ENCODE results near the gene CCR4.

CCR4 gene

DNA sequence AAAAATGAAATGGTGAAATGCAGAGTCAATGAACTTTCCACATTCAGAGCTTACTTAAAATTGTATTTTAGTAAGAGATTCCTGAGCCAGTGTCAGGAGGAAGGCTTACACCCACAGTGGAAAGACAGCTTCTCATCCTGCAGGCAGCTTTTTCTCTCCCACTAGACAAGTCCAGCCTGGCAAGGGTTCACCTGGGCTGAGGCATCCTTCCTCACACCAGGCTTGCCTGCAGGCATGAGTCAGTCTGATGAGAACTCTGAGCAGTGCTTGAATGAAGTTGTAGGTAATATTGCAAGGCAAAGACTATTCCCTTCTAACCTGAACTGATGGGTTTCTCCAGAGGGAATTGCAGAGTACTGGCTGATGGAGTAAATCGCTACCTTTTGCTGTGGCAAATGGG is 3.1 kb downstream of the CCR4 start:
- DNase-seq (ENCODE audit: low read depth): no peak
- TF ChIP-seq, protein P1, sequence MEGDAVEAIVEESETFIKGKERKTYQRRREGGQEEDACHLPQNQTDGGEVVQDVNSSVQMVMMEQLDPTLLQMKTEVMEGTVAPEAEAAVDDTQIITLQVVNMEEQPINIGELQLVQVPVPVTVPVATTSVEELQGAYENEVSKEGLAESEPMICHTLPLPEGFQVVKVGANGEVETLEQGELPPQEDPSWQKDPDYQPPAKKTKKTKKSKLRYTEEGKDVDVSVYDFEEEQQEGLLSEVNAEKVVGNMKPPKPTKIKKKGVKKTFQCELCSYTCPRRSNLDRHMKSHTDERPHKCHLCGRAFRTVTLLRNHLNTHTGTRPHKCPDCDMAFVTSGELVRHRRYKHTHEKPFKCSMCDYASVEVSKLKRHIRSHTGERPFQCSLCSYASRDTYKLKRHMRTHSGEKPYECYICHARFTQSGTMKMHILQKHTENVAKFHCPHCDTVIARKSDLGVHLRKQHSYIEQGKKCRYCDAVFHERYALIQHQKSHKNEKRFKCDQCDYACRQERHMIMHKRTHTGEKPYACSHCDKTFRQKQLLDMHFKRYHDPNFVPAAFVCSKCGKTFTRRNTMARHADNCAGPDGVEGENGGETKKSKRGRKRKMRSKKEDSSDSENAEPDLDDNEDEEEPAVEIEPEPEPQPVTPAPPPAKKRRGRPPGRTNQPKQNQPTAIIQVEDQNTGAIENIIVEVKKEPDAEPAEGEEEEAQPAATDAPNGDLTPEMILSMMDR (IDR thresholded peaks at IDR 0.05; ENCODE audit: low read length, missing control alignments): no peak
- no peak overlapping the region for H3K4me3 ChIP-seq (replicated peaks; ENCODE audit: low read depth, low read length)

DNA sequence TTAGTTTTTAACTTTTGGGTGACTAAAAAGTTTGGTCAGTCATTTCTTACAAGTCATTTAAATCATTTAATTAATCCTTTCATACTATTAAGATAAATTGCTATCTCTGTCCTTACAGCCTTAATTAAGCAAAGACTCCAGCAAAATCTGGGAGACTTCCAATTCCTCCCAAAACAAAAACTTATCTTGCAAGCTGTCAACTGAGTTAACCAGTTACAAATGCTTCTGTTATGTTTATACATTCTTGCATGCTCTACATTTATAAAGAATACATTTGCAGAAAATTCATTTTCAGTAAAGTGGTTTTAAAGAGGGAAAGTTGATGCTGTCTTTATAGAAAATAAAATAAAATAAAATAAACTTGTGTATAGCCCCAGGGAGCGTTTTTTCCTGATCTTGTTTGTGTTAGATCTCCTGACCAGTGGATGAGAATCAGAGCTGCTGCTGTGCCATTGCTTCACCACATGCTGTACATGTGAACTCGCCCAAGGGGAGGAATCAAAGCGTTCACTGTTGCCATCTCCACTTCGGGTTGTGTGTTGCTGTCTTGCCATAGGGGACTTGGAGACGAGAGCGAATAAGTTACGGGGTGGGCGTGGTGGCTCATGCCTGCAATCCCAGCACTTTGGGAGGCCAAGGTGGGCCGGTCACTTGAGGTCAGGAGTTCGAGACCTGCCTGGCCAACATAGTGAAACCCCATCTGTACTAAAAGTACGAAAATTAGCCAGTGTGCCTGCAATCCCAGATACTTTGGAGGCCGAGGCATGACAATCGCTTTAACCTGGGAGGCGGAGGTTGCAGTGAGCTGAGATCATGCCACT is 5.5 kb downstream of the CCR4 start:
- DNase-seq (ENCODE audit: low read depth): peak; percentile 12
- TF ChIP-seq, protein P1 (IDR thresholded peaks at IDR 0.05; ENCODE audit: low read length, missing control alignments): no peak

GRCh38 chr3:32958509-32958908 is 7.1 kb downstream of the CCR4 start:
- no peak for DNase-seq (ENCODE audit: low read depth)
- TF ChIP-seq, protein P1 (IDR thresholded peaks at IDR 0.05; ENCODE audit: low read length, missing control alignments): no peak
- H3K4me3 ChIP-seq (replicated peaks; ENCODE audit: low read depth, low read length): no peak overlapping the region

More for the DNA sequence above, 5.5 kb downstream of the CCR4 start:
- H3K4me3 ChIP-seq (replicated peaks; ENCODE audit: low read depth, low read length): no peak overlapping the region

DNA sequence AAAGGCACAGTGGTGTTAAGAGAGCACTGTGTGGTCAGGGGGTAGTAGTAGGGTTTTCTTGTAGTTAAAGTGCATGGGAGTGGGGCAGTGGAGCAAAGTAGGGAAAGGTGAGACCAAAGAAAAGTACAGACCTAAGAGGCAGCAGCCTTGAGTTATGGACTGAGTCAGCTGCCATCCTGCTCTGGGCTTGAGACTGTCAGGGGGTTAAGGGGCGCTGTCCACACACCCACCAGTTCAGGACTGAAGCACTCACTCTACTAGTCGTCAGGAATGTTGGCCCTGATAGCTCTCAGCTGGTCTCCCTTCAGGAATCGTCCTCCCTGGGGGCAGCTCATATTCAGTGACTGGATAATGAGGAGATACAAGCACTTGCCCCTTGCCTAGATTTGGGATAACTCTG is 7.9 kb downstream of the CCR4 start:
- TF ChIP-seq, protein P1 (IDR thresholded peaks at IDR 0.05; ENCODE audit: low read length, missing control alignments): no peak
- no peak for DNase-seq (ENCODE audit: low read depth)

GRCh38 chr3:32960404-32961170 is 9.1 kb downstream of the CCR4 start:
- no peak overlapping the region for H3K4me3 ChIP-seq (replicated peaks; ENCODE audit: low read depth, low read length)
- DNase-seq (ENCODE audit: low read depth): no peak
- TF ChIP-seq, protein P1 (IDR thresholded peaks at IDR 0.05; ENCODE audit: low read length, missing control alignments): no peak

More for the DNA sequence above, 7.9 kb downstream of the CCR4 start:
- no peak overlapping the region for H3K4me3 ChIP-seq (replicated peaks; ENCODE audit: low read depth, low read length)

GRCh38 chr3:32961189-32961715 is 9.8 kb downstream of the CCR4 start:
- no peak overlapping the region for H3K4me3 ChIP-seq (replicated peaks; ENCODE audit: low read depth, low read length)
- DNase-seq (ENCODE audit: low read depth): no peak
- TF ChIP-seq, protein P1 (IDR thresholded peaks at IDR 0.05; ENCODE audit: low read length, missing control alignments): no peak

All from fibroblast of pulmonary artery (primary cell).